ENCODE data around the gene CST1.

GRCh38 chr20:23749746-23750145 lies 989 bp downstream of the CST1 start:
- TF ChIP-seq POLR2AphosphoS5 (IDR thresholded peaks at IDR 0.05; ENCODE audit: low read depth, low read length), result no peak
- TF ChIP-seq REST (IDR thresholded peaks at IDR 0.05; ENCODE audit: insufficient read depth in 1 of 2, low read depth in 2 of 2, low read length in 2 of 2), result no peak
- TF ChIP-seq FOXP2 (optimal IDR thresholded peaks at IDR 0.05; ENCODE audit: borderline replicate concordance, extremely low read depth, extremely low read length, insufficient read depth), result no peak
- no peak for TF ChIP-seq TAF1 (IDR thresholded peaks at IDR 0.05; ENCODE audit: borderline replicate concordance, insufficient read depth, low read length)
- TF ChIP-seq SIN3A (IDR thresholded peaks at IDR 0.05; ENCODE audit: borderline replicate concordance, insufficient read depth, low read length), result no peak

Data from PFSK-1 (cell line).